Middle frontal gyrus (tissue), 1 donor: Measurements from ENCODE around the gene ZBTB20.

ENCODE experiments used
- DNase-seq: peaks from one replicate; pipeline ENCODE4 v3.0.0-alpha.2; 2015; ENCODE audit warnings: low spot score; ENCODE audit errors: extremely low spot score

The ZBTB20 gene

GRCh38 chr3:114378760-114379159 is 768.3 kb downstream of the ZBTB20 start:
- no peak for DNase-seq

DNA sequence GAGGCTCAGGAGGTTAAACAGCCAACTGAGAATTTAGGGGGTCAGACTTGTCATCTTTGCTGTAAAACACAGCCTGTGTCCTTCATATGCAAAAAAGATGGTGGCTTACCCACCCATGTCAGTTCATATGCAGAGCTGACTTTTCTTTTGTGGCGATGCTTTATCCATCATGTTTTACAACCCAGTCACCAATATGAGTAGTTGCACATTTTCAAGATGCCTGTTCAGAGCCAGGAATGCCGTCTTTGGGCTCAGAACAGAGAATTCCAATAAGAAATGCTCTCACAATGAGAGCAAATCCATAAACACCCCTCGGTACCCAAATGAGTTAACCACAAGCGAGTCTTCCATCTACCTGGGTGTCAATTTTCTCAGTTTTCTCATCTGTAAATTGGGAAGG is 769.7 kb downstream of the ZBTB20 start:
- DNase-seq = no peak

DNA sequence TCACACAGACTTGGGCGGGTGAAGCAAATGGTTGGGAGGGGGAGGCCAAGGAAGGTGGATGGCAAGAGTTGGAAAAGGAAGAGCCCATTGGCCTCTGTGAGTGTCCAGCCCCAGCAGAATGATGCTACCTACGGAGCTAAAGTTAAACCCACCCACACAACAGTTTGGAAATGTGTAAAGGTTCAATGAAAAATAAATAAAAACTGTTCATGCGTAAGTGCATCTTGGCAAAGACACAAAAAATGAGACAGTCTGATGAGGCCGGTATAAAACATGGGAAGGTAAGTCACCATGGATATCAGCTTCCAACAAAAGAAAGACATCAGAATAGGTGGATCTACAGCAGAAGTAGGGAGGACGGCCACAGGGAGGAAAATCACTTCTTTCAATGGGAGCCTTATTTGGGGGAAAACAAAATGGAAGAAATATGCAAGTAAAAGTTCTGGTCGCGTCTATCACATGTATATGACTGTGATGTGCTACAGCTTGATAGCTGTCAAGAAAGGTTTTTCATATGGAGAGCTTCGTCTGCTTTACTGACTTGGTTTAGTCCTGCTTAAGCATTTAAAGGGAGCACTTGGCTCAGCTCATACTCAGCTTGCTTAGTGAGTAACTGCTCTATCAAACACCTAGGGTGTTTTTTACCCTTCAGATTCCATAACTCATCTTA is 770.4 kb downstream of the ZBTB20 start:
- no peak for DNase-seq

DNA sequence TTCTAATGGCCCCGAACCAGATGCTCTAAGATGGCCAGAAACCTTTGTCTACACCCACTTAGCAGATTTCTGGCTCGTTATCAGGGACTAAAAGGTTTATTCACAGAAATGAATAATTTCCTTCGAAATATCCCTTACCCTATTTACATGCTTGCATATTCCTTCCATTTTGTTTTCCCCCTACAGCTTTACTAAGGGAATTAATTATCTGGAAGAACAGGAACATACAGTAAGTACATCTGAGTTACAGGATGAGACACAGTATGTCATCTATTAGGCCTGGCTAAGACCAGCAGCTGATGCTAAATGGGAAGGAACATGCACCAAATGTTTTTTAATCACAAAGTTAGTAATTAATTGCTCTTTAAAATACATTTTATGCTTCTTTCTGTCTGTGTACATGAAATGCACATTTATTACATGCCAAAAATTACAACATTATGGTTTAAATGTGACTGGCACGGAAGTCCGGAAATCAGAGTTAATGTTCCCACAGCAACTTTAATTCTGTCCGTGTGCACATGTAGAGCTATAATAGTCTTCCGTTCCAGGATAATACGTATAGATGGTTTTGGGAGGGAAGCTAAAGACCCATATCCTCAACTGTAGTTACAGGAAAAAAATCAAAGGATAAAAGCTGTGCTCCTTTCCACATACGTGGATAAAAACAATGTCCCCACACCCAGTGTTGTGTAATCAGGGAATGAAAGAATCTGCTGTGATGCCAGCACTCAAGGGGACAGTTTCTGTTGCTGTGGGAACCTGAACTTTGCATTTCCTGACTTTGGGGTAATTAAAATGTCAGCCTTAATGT is 771.3 kb downstream of the ZBTB20 start:
- no peak for DNase-seq

DNA sequence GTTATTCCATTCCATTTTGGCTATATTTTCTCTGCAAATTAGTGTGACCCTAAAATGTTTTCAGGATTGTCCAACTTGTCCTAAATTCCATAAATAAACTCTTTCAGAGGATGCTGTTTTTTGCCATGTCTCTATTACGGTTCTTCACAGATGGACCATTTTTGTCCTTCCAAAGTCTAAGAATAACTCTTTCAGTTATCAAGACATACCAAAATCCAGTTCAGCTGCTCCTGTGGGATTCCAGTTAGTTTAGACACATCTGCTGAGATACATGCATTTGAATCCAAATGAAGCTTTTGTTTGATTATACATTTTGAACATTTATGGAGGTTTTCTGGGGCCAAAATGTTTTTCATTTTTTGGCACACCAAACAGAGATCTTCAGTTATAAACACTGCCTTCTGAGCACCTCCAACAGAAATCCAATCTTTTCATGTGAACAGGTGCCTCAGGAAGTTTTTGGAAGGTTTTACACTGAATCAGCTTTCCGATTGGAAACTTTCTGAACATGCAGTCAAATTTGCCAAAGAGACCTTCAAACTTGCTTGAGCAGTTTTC is 772.6 kb downstream of the ZBTB20 start:
- DNase-seq = no peak

DNA sequence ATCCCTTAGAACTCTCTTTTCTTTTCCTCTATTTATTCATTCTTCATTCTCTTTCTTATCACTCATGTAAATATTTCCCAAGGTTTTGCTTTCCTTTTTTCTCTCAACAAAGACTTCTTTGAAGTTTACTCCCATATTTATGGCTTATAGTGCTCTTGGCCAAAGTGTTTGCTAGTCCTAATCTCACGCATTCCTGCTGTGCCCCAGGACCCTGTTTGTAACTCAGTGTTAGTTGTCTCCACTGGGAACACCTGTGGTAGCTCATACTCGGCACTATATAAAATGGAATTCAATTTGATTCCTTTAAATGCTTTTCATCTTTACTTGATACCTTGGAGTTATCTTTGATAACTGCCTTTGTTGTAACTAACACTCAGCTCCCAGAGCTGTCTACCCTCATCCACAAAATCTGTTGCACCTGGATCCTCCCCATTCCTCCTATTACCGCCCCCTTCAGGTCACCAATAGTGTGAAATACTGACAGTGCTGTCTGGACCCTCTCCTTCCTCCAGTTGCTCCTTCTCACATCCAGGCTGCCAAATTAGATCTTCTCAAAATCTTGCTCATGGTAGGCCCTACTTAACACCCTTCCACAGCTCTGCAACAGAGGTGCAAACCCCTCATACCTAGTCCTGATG is 776.4 kb downstream of the ZBTB20 start:
- no peak for DNase-seq

GRCh38 chr3:114365909-114366308 is 781.2 kb downstream of the ZBTB20 start:
- DNase-seq = no peak

- no peak for DNase-seq
Observed at GRCh38 chr3:114364806-114365654, 782.1 kb downstream of the ZBTB20 start.

DNA sequence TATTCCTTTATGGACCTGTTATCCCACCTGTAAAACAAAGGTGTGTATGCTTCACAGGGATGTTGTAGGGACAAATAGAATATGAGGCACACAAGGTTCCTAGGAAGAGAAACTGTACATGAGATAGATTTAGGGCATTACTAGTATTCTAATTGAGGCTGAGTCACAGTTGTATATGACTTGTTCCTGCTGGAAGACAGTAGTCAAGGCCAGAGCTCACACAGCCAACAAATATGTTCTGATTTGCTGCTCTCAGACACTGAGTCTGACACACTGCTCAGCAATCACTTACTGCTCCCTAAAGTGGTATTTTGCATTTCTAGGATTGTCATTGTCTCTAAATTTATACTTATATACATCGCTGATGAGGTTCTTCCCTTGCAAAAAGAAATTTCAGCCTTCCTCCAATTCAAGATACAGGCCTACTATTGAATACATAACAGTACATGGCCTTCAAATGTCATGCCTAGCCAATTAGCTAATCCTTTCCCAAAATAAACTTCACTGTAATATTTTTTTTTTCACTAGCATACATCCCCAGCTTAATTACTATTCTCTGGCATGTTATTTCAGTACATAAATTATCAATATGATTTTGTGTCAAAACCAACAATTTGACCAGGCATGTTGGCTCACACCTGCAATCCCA is 783.4 kb downstream of the ZBTB20 start:
- no peak for DNase-seq

DNA sequence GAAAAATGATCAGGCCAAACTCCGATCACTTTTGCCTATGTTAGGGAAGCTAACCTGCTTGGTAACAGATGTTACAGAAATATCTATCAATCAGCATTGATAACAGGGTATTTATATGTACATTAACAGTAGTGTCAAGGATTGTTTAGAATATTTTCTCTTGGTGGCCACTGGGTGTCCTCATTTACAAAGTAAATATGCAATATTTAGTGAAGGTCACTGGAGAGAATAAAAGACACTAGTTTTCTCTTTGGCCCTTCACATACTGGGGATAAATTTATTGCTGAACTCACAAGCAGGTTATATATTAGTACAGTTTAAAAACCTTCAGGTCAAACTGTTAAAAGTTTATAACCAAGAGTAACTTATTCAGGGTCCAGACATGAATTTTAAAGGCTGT is 784.3 kb downstream of the ZBTB20 start:
- DNase-seq = peak; percentile 38

DNA sequence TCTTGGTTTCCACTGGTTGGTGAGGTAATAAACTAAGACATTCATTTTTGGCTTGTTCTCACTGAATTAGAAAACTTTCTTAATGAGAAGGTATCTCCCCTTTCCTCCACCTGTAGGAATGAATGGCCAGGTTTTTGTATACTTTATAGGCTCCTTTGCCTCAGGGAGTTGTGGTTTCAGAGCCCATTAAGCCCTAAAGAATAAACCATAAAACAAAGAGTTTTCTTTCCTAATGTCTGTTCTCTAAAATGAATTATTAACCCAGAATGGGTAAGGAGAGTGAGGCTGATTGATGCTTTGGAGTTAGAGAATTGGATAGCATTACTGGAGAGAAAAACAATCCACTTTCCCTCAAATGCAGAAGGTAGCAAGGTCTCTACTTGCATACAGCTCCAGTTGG is 785.7 kb downstream of the ZBTB20 start:
- DNase-seq = no peak

GRCh38 chr3:114356525-114356924 is 790.6 kb downstream of the ZBTB20 start:
- no peak for DNase-seq

DNA sequence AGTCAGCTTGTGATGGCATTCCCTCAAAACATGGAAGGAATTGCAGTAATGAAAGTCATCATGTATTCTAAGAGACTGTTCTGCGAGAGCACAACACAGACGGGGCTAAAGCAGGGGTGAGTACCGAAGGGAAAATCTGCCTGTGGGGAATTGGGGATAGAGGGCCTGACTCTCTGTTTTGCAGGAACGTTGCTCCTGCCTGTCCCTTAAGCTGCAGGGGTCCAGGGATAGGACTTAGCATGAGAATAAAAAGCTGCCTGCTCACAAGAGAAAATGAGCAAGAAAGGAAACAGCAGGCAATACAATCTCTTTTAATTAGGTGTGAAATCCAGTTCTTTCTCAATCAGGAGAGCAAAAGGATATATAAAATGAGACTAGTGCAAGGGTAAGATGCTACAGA is 791.0 kb downstream of the ZBTB20 start:
- DNase-seq = no peak

DNA sequence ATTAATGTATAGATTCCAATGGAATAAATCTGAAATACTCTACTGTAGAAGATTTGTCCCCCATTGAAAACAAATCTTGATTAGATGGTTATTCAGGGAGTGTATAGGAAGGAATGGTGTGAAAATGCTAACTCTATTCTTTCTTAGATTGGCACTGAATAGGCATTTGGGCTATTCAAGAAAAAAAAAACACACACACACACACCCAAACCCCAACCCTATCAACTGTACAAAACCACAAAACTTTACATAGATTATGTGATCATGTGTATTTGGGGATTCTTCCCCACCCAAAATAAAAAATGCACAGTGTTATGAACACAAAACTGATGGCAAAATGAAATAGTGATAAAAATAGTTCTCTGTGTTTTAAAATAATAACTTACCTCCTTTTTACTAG is 791.4 kb downstream of the ZBTB20 start:
- no peak for DNase-seq

DNA sequence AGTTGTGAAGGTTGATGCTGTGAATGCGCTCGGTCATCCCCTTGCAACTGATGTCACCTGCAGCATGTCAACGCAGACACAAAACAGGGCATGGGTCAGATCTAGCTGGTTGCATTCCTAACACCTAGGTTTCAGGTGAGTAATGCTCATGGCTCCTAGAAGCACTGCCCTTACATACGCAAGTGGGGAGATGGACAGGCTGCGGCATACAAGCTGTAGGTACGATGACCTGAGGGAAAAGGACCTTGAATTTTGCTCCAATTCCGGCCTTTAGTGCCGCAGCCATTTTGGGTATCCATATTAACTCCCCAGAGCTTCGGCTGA is 795.3 kb downstream of the ZBTB20 start:
- no peak for DNase-seq

GRCh38 chr3:114351123-114351821 is 795.8 kb downstream of the ZBTB20 start:
- DNase-seq = no peak

DNA sequence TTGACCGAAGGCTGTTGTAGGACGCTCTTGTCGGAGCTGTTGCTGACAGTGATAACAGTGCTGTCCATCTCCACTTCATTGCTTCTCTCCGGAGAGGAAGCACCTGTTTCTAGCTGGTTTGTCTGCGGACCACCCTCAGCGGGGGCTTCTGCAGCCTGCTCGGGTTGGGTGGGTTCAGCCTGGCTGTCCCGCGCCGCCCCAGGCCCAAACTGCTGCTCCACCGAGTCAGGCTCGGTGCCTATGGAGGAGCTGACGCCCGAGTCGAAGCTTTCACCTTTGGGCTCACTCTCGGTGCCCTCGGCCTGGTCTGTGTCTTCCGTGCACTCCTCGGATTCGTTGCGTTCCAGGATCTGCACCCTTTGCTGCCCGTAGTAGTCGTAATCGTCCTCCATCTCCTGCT is 796.4 kb downstream of the ZBTB20 start:
- DNase-seq = no peak

DNA sequence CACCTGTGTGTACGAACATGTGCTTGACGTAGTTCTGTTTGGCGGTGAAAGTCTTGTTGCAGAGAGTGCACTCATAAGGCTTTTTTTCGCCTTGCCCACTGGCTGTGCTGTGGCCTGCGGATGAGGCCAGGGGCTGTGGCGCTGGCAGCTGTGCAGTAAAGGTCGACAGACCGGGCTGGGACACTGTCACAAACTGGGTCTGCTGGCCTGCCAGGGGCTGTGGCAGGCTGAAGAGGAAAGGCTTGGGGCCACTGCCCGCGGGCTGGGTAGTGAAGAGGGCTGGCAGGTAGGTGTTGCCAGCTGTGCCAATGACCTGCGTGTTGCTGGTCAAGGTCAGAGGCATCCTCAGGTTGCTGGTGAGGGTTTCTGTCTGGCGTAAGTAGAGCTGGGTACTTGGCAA is 796.8 kb downstream of the ZBTB20 start:
- no peak for DNase-seq

GRCh38 chr3:114344492-114344891 is 802.6 kb downstream of the ZBTB20 start:
- DNase-seq = no peak

GRCh38 chr3:114338651-114339357 is 808.3 kb downstream of the ZBTB20 start:
- DNase-seq = no peak
